Heart left ventricle (tissue), 16 donors: ENCODE results near the gene KDSR. TPM values are rescaled to one million over a fixed set of nuclear protein-coding genes. Genes with fewer than 3 reads are reported as not detected.
A peak's percentile ranks its signal among the peaks of the same experiment; 100 is the strongest.

ENCODE experiments used
- ATAC-seq, 4 donors: fragments of 200-7000 bp; cut with Tn5 transposase; one replicate each; pipeline ENCODE4 v1.9.1; 2020 to 2022; ENCODE audit warnings: moderate library complexity in 4 of 4, mild to moderate bottlenecking in 3 of 4, moderate number of reproducible peaks in 1 of 4
- DNase-seq, 5 donors: peaks; one replicate each; pipeline ENCODE4 v3.0.0-alpha.2; 2020
- H3K27ac ChIP-seq, 12 donors: fragments of 200-600 bp; sonication (generic) in 4 of 12; one replicate each; pipeline versions ENCODE4 v1.5.0 to v1.8.0; 2016 to 2022; ENCODE audit warnings: mild to moderate bottlenecking in 2 of 12
- H3K27me3 ChIP-seq, 9 donors: fragments of 200-600 bp; sonication (generic) in 2 of 9; one replicate each; pipeline versions ENCODE4 v1.5.1 to v1.8.0; 2016 to 2022; ENCODE audit warnings: mild to moderate bottlenecking in 3 of 9
- H3K36me3 ChIP-seq, 9 donors: fragments of 200-600 bp; sonication (generic) in 2 of 9; one replicate each; pipeline versions ENCODE4 v1.5.0 to v1.8.0; 2018 to 2022; ENCODE audit warnings: mild to moderate bottlenecking in 2 of 9
- H3K4me1 ChIP-seq, 12 donors: fragments of 200-600 bp; sonication (generic) in 4 of 12; one replicate each; pipeline versions ENCODE4 v1.5.0 to v1.8.0; 2016 to 2022; ENCODE audit warnings: mild to moderate bottlenecking in 3 of 12
- H3K4me3 ChIP-seq, 12 donors: fragments of 200-600 bp; sonication (generic) in 4 of 12; one replicate each; pipeline versions ENCODE4 v1.5.0 to v1.8.0; 2017 to 2022; ENCODE audit warnings: mild to moderate bottlenecking in 9 of 12, moderate library complexity in 4 of 12
- H3K9me3 ChIP-seq, 12 donors: fragments of 200-600 bp; sonication (generic) in 4 of 12; one replicate each; pipeline versions ENCODE4 v1.5.0 to v1.8.0; 2016 to 2022; ENCODE audit warnings: mild to moderate bottlenecking in 1 of 12
- CTCF ChIP-seq, 12 donors: fragments of 200-600 bp; sonication (generic) in 4 of 12; IDR thresholded peaks; one replicate each; pipeline versions ENCODE4 v1.5.0 to v1.8.0; 2018 to 2022; ENCODE audit warnings: antibody characterized with exemption in 12 of 12, mild to moderate bottlenecking in 5 of 12
- POLR2A ChIP-seq, 2 donors: fragments of 450-650 bp; IDR thresholded peaks; one replicate each; pipeline ENCODE4 v1.6.1; 2017; ENCODE audit warnings: antibody characterized with exemption in 2 of 2, mild to moderate bottlenecking in 2 of 2, moderate library complexity in 2 of 2
- WGBS, 4 donors: extraction: QIAGEN DNeasy Blood & Tissue Kit in 2 of 4; methylation state at CpG; one replicate each; pipeline versions ENCODE4 v1.1.5 to v1.1.7; 2013 to 2018; 5-methylcytosine and 5-hydroxymethylcytosine counted together
- intact Hi-C, 10 donors: fragments of 100-400 bp; cut with DNase I; formaldehyde crosslinking; loops; one replicate each; pipeline versions ENCODE4 v1.11.1 to v1.14.2; 2022
- polyA plus RNA-seq, 2 donors: library from polyadenylated mRNA; stranded (reverse); fragments of 200-250 nt; gene quantifications; one replicate each; pipeline ENCODE4 v1.2.3, GENCODE V29; 2013
- total RNA-seq, 9 donors: library from RNA; depleted of rRNA in 2 of 9; stranded (reverse); fragments of >200 nt in 2 of 9; fragmentation: NEBNext Ultra II Directional in 3 of 9; extraction: Animal tissue kit (Norgen Biotek cat#: 25700) in 3 of 9; gene quantifications; one replicate each; pipeline versions ENCODE4 v1.1.0 to v1.2.4, GENCODE V29; 2016 to 2023
- donor health status: ischemic (EF 13 %, LVEDD 7.1; RV severe dilation, severe dysfunction).
- donor health status: healthy with polysubstance abuse.
- donor health status: DM: no; HTN: yes; CAD: no.
- donor health status: DM: no; HTN: no; CAD: no.
- donor health status: ischemic (EF 25% LVEDD 6.9; RV normal size, moderate dysfunction).
- donor health status: ischemic (EF 25% LVEDD 5.7; RV mildly dilated, moderate dysfunction).
- donor health status: healthy.
- donor health status: DM: yes; HTN: yes; CAD: no.
- donor health status: ischemic (EF 35%, LVEDD 5.7; RV mildly dilated, moderate dysfunction).
- donor health status: nonischemic (EF 11% LVEDD 7.7; RV severe dilation, severe dysfunction).
- donor health status: DM: yes; HTN: yes; CAD: no.
- donor health status: PGD.
- donor health status: ischemic (EF 29% LVEDD 5.4; RV normal size, mild dysfunction).
- donor health status: nonischemic (EF 23%, LVEDD 6.1; RV moderate dilation, normal function).

Gene KDSR
- total and polyA plus RNA-seq, 11 donors, result 10.7 to 45.6 (median 36.5) TPM

- H3K9me3 ChIP-seq, result no peaks in the 10 kb centered on the region
- H3K27me3 ChIP-seq, result peaks cover 0 to 11% (median 0%) of the 10 kb centered on the region in 9 donors
- peak within 1 kb of the TSS; percentile 64 to 92 (median 73) for H3K4me3 ChIP-seq
- DNase-seq (peak in 4 of 5 donors; percentile 30 to 72 (median 48)), ATAC-seq (peak in 3 of 4 donors; percentile 27 to 41 (median 33))
- intact Hi-C loops, result loop anchor here in 7 of 10 donors (2.0 to 10.0 kb wide), 10 partner anchors 55 to 303 kb away; no protein-coding TSS in a partner anchor
- H3K36me3 ChIP-seq, result no peaks in the 10 kb centered on the region
- 0 to 1% (median 0%) methylated on average over 54 to 78 of the region's 78 CpGs for WGBS, 4 donors
- TF ChIP-seq POLR2A (IDR thresholded peaks at IDR 0.05) (no peak), CTCF (IDR thresholded peaks at IDR 0.05) (no peak)
- H3K4me1 ChIP-seq, result peaks cover 0 to 55% (median 27%) of the 10 kb centered on the region in 12 donors
- peak within 1 kb of the TSS; percentile 41 to 89 (median 82) for H3K27ac ChIP-seq
Measured at GRCh38 chr18:63319383-63320122, 47.5 kb downstream of the KDSR start, which contains the start of gene BCL2. BCL2 (minus strand) TSS chr18:63319769.

- no peaks in the 10 kb centered on the region for H3K9me3 ChIP-seq
- intact Hi-C loops, result loop anchor here in 6 of 10 donors (5.0 to 10.0 kb wide), 5 partner anchors 54 to 187 kb away; no protein-coding TSS in a partner anchor
- no peak for TF ChIP-seq CTCF (IDR thresholded peaks at IDR 0.05)
- TF ChIP-seq POLR2A (IDR thresholded peaks at IDR 0.05), result no peak
- H3K27me3 ChIP-seq, result peaks cover 0 to 11% (median 0%) of the 10 kb centered on the region in 9 donors
- H3K27ac ChIP-seq, result peak overlapping the region in 9 of 12 donors; percentile 69 to 89 (median 84)
- no peak for ATAC-seq
- no peaks in the 10 kb centered on the region for H3K36me3 ChIP-seq
- peak overlapping the region; percentile 64 to 92 (median 73) for H3K4me3 ChIP-seq
- 0 to 1% (median 0%) methylated on average over 8 of the region's 8 CpGs for WGBS, 4 donors
- peaks cover 0 to 58% (median 29%) of the 10 kb centered on the region in 12 donors for H3K4me1 ChIP-seq
- DNase-seq, result no peak
Measured at GRCh38 chr18:63318889-63319382, 48.1 kb downstream of the KDSR start.

- ATAC-seq (peak in 3 of 4 donors; percentile 13 to 24 (median 24)), DNase-seq (peak; percentile 42 to 82 (median 62))
- Histone ChIP-seq H3K36me3 (no peaks in the 10 kb centered on the region), H3K27ac (peak overlapping the region in 7 of 12 donors; percentile 54 to 89 (median 84)), H3K27me3 (peaks cover 0 to 11% (median 0%) of the 10 kb centered on the region in 9 donors), H3K4me1 (peaks cover 0 to 58% (median 29%) of the 10 kb centered on the region in 12 donors), H3K9me3 (no peaks in the 10 kb centered on the region), H3K4me3 (peak overlapping the region; percentile 64 to 92 (median 73))
- intact Hi-C loops, result loop anchor here in 6 of 10 donors (5.0 to 10.0 kb wide), 5 partner anchors 53 to 186 kb away; no protein-coding TSS in a partner anchor
- TF ChIP-seq POLR2A (IDR thresholded peaks at IDR 0.05) (no peak), CTCF (IDR thresholded peaks at IDR 0.05) (peak in 11 of 12 donors; percentile 39 to 72 (median 56))
- WGBS, 4 donors, result 4 to 9% (median 5%) methylated on average over 48 to 66 of the region's 66 CpGs
Measured at GRCh38 chr18:63317982-63318888, 48.8 kb downstream of the KDSR start.
